ENCODE data around the gene CDON.

DNA sequence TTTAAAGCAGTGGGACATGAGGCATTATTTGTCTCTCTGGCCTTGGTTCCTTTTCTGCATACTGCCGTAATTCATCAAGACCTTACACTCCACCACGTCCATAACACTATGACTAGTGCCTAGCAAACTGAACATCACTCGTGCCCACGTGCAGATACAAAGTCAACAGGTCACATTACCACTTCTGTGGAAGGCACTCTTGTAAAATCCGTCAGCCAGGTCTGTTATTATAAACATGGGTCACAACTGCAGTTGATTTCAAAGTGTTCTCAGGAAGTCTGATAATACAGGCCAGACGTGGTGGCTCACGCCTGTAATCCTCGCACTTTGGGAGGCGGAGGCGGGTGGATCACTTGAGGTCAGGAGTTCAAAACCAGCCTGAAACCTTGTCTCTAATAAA lies 102.7 kb downstream of the CDON start:
- TF ChIP-seq POLR2A (IDR thresholded peaks at IDR 0.05), result no peak
- TF ChIP-seq CTCF (IDR thresholded peaks at IDR 0.05 in 4 of 5, conservative IDR thresholded peaks at IDR 0.05 in 1 of 5), result no peak

Data from gastrocnemius medialis (tissue), 4 donors.